ENCODE results near the gene ADCY2. TPM values are rescaled to one million over a fixed set of nuclear protein-coding genes. Genes with fewer than 3 reads are reported as not detected.

ADCY2 gene
- total and polyA plus RNA-seq, 2 of the 13 experiments (the other 11 are each of a cell fraction or from before 2014, with no cell fraction given) = not detected

DNA sequence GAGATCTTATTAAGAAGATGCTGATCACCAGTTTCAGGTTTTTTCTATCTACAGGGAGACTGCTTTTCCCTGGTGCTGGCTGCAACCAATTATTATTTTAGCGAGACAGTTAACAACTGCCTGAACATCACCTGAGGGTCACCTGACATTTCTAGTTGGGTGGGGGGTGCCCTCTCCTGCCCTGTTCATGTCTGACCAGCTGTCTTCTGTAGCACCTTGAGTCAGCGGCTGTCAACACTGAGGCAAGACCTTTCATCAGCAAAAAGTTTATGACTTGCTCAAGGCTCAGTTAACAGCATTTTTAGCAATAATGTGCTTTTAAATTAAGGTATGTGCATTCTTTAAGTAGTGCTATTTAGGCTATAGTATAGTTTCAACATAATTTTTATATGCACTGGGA is 58.0 kb downstream of the ADCY2 start:
- Histone ChIP-seq H2AFZ (ENCODE audit: low read length) (no peak overlapping the region), H3K4me2 (ENCODE audit: low read depth, low read length) (no peak overlapping the region), H3K27ac (ENCODE audit: extremely low read length, insufficient read depth, low read length) (no peak overlapping the region), H3K9me3 (ENCODE audit: low read length) (no peaks in the 10 kb centered on the region), H3K4me1 (ENCODE audit: insufficient read depth, low read length) (no peaks in the 10 kb centered on the region), H3K27me3 (ENCODE audit: control insufficient read depth in 1 of 2, insufficient read depth in 2 of 2, low read length in 2 of 2) (no peaks in the 10 kb centered on the region), H3K79me2 (ENCODE audit: insufficient read depth, low read length) (no peaks in the 10 kb centered on the region), H3K36me3 (replicated peaks in 1 of 2; ENCODE audit: control insufficient read depth in 1 of 2, insufficient read depth in 2 of 2, low read length in 2 of 2) (no peaks in the 10 kb centered on the region), H4K20me1 (ENCODE audit: insufficient read depth, low read length) (no peaks in the 10 kb centered on the region), H3K4me3 (replicated peaks in 1 of 3; ENCODE audit: insufficient read depth in 1 of 3, low read depth in 2 of 3, low read length in 3 of 3) (no peak overlapping the region), H3K9ac (ENCODE audit: insufficient read depth, low read depth, low read length) (no peak overlapping the region)
- TF ChIP-seq, protein P1, sequence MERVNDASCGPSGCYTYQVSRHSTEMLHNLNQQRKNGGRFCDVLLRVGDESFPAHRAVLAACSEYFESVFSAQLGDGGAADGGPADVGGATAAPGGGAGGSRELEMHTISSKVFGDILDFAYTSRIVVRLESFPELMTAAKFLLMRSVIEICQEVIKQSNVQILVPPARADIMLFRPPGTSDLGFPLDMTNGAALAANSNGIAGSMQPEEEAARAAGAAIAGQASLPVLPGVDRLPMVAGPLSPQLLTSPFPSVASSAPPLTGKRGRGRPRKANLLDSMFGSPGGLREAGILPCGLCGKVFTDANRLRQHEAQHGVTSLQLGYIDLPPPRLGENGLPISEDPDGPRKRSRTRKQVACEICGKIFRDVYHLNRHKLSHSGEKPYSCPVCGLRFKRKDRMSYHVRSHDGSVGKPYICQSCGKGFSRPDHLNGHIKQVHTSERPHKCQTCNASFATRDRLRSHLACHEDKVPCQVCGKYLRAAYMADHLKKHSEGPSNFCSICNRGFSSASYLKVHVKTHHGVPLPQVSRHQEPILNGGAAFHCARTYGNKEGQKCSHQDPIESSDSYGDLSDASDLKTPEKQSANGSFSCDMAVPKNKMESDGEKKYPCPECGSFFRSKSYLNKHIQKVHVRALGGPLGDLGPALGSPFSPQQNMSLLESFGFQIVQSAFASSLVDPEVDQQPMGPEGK (CRISPR knock-in tag; IDR thresholded peaks at IDR 0.05) = no peak
- TF ChIP-seq ZNF33B (CRISPR knock-in tag; IDR thresholded peaks at IDR 0.05) = no peak
- FAIRE-seq (no peak), DNase-seq (ENCODE audit: low spot score) (no peak), ATAC-seq (no peak)
- intact Hi-C loops (cut with micrococcal nuclease; ENCODE audit: unreplicated experiment) = no loop called here
- in situ Hi-C loops (cut with HindIII; ENCODE audit: extremely low pct_ligation_motif_present, low pct_unique_long_range_greater_than_20kb) = no loop called here
- ChIA-PET CTCF (ENCODE audit: low intra/inter-chr PET ratio, low total read pairs) (no interaction called here), POLR2A (no interaction called here)
- WGBS (ENCODE audit: low lambda C conversion rate) = 29% methylated on average over 2 of the region's 2 CpGs
- BruUV-seq (replicated peaks) = no TSS peak

DNA sequence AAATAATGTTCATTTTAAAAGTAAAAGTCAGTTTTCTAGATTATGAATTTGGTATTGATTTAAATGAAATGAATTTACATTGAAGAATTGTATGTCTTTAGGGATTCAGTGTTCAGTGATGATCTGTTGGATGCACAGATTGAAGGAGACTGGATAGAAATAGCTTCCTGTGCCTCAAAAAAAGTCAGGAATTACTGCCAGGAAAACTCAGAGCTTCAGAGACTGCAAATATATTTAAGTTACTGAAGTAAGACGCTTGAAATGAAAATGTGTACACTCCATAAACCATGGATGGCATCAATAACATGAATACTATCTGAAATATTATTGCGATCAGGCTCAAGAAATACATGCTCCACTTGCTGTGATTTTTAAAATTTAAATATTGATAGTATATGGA is 60.3 kb downstream of the ADCY2 start:
- Histone ChIP-seq H3K9me3 (ENCODE audit: low read length) (no peaks in the 10 kb centered on the region), H3K79me2 (ENCODE audit: insufficient read depth, low read length) (no peaks in the 10 kb centered on the region), H3K4me2 (ENCODE audit: low read depth, low read length) (no peak overlapping the region), H3K9ac (ENCODE audit: insufficient read depth, low read depth, low read length) (no peak overlapping the region), H4K20me1 (ENCODE audit: insufficient read depth, low read length) (no peaks in the 10 kb centered on the region), H3K27me3 (ENCODE audit: control insufficient read depth in 1 of 2, insufficient read depth in 2 of 2, low read length in 2 of 2) (no peaks in the 10 kb centered on the region), H2AFZ (ENCODE audit: low read length) (no peak overlapping the region), H3K27ac (ENCODE audit: extremely low read length, insufficient read depth, low read length) (no peak overlapping the region), H3K4me3 (replicated peaks in 1 of 3; ENCODE audit: insufficient read depth in 1 of 3, low read depth in 2 of 3, low read length in 3 of 3) (no peak overlapping the region), H3K4me1 (ENCODE audit: insufficient read depth, low read length) (no peaks in the 10 kb centered on the region), H3K36me3 (replicated peaks in 1 of 2; ENCODE audit: control insufficient read depth in 1 of 2, insufficient read depth in 2 of 2, low read length in 2 of 2) (no peaks in the 10 kb centered on the region)
- in situ Hi-C loops (cut with HindIII; ENCODE audit: extremely low pct_ligation_motif_present, low pct_unique_long_range_greater_than_20kb) (no loop called here), intact Hi-C loops (cut with micrococcal nuclease; ENCODE audit: unreplicated experiment) (no loop called here)
- no peak for TF ChIP-seq GZF1 (CRISPR knock-in tag; IDR thresholded peaks at IDR 0.05)
- no peak for TF ChIP-seq MIER2 (CRISPR knock-in tag; IDR thresholded peaks at IDR 0.05)
- CTCF ChIA-PET (ENCODE audit: low intra/inter-chr PET ratio, low total read pairs) = no interaction called here
- WGBS (ENCODE audit: low lambda C conversion rate) = 30% methylated on average over 2 of the region's 2 CpGs
- POLR2A ChIA-PET = no interaction called here
- DNase-seq (ENCODE audit: low spot score) (no peak), FAIRE-seq (no peak), ATAC-seq (no peak)
- BruUV-seq (replicated peaks) = no TSS peak
